Vagina (tissue), 2 donors: ENCODE data around the gene IPO5.

ENCODE experiments used
- POLR2A ChIP-seq, 2 donors: fragments of 450-650 bp; IDR thresholded peaks; one replicate each; pipeline ENCODE4 v1.6.1; 2017; ENCODE audit warnings: antibody characterized with exemption in 2 of 2, mild to moderate bottlenecking in 2 of 2, moderate library complexity in 2 of 2
- POLR2AphosphoS5 ChIP-seq, 2 donors: sonication (generic); formaldehyde crosslinking; IDR thresholded peaks; one replicate each; pipeline ENCODE4 v1.9.0; 2017; ENCODE audit warnings: antibody characterized with exemption in 2 of 2, mild to moderate bottlenecking in 2 of 2, low read depth in 1 of 2; ENCODE audit not compliant: insufficient read depth in 1 of 2
- TF ChIP-seq, protein P1 (sequence below), 3 experiments: fragments of 450-650 bp in 2 of 3; fragments of 200-600 bp in 1 of 3; sonication (generic) in 1 of 3; IDR thresholded peaks; one replicate each; pipeline ENCODE4 v1.5.1; 2017 to 2019; ENCODE audit warnings: antibody characterized with exemption in 3 of 3, mild to moderate bottlenecking in 2 of 3, moderate library complexity in 2 of 3

GRCh38 chr13:97967948-97968347 is 14.5 kb downstream of the IPO5 start:
- TF ChIP-seq, protein P1, sequence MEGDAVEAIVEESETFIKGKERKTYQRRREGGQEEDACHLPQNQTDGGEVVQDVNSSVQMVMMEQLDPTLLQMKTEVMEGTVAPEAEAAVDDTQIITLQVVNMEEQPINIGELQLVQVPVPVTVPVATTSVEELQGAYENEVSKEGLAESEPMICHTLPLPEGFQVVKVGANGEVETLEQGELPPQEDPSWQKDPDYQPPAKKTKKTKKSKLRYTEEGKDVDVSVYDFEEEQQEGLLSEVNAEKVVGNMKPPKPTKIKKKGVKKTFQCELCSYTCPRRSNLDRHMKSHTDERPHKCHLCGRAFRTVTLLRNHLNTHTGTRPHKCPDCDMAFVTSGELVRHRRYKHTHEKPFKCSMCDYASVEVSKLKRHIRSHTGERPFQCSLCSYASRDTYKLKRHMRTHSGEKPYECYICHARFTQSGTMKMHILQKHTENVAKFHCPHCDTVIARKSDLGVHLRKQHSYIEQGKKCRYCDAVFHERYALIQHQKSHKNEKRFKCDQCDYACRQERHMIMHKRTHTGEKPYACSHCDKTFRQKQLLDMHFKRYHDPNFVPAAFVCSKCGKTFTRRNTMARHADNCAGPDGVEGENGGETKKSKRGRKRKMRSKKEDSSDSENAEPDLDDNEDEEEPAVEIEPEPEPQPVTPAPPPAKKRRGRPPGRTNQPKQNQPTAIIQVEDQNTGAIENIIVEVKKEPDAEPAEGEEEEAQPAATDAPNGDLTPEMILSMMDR (IDR thresholded peaks at IDR 0.05): no peak
- no peak for TF ChIP-seq POLR2A (IDR thresholded peaks at IDR 0.05)
- TF ChIP-seq POLR2AphosphoS5 (IDR thresholded peaks at IDR 0.05; ENCODE audit: insufficient read depth in 1 of 2, low read depth in 1 of 2): no peak
